GM19438 (cell line): ENCODE data around the gene ALKBH7.
"Not testable (repeated sequence)": the region's sequence is repeated elsewhere in the genome, so short reads cannot be mapped to it uniquely, and the experiment has no call there.

Experiments used
- ATAC-seq: cut with Tn5 transposase; IDR thresholded peaks from one replicate; pipeline ENCODE4 v1.9.1; 2021; ENCODE audit warnings: low read depth; ENCODE audit not compliant: unreplicated experiment

The ALKBH7 gene

DNA sequence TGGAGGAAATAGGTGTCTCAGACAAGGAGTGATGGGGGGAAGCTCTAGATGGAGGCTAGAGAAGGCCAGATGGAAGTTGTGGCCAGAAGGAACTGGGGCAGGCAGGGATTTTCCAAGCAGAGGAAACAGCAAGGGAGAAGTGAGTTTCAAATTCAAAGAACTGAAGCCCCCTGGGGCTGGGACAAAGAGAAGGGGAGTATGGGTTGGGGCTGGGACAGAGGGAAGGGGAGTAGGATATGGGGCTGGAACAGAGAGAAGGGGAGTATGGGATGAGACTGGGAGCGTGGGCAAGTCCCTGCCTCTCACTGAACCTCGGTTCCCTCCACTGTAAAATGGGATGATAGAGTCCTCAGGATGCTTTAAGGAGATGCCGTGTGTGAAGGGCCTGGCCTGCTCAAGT lies 22.2 kb downstream of the ALKBH7 start:
- ATAC-seq, result no peak

DNA sequence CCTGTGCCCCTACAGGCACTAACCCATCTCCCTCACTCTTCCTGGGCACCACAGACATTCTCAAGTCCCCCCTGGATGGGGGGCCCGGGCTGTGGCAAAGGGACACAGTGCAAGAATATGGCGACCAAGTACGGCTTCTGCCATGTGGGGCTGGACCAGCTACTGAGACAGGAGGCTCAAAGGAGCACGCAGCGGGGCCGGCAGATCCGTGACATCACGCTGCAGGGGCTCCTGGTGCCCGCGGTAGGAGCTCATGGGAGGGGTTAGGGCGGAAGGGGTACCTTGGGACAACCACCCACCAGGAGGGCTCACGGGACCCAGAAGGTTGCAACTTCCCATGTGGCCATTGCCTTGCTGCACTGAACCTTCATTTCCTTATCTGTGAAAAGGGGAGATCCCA lies 23.7 kb downstream of the ALKBH7 start:
- no peak for ATAC-seq

DNA sequence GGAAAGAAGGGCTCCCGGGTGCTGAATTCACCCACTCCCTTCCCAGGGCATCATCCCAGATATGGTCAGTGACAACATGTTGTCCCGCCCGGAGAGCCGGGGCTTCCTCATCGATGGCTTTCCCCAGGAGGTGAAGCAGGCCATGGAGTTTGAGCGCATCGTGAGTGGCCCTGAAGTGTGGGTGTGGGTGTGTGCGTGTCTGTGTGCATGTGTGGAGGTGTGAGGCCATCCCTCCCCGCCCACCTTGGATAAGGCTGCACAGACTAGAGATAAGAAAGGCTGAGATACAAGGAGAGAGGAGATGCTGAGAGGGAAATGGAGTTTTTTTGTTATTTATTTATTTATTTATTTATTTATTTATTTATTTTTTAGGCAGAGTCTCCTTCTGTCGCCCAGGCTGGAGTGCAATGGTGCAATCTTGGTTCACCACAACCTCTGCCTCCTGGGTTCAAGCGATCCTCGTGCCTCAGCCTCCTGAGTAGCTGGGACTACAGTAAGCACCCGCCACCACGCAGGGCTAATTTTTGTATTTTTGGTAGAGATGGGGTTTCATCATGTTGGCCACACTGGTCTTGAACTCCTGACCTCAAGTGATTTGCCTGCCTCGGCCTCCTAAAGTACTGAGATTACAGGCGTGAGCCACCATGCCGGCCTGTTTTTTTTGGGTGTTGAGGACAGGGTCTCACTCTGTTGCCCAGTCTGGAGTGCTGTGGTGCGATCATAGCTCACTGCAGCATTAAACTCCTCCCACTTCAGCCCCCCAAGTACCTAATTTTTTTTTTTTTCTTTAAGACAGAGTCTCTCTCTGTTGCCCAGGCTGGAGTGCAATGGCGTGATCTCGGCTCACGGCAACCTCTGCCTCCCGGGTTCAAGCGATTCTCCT lies 27.7 kb downstream of the ALKBH7 start:
- not testable (repeated sequence) for ATAC-seq

DNA sequence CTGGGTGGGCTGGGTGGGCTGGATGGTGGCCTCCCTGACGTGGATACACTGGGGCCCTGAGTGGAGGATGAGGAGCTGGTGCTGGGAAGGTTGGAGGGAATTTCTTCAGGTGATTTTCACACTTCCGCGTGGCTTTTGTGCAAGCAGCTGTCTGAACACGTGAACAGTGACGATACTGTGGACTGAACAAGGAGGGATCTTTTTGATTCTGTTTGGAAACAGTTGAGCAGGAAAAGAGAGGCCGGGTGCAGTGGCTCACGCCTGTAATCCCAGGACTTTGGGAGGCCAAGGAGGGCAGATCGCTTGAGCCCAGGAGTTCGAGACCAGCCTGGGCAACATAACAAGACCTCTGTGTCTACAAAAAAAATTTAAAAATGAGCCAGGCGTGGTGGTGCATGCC lies 29.5 kb downstream of the ALKBH7 start:
- ATAC-seq, result no peak

DNA sequence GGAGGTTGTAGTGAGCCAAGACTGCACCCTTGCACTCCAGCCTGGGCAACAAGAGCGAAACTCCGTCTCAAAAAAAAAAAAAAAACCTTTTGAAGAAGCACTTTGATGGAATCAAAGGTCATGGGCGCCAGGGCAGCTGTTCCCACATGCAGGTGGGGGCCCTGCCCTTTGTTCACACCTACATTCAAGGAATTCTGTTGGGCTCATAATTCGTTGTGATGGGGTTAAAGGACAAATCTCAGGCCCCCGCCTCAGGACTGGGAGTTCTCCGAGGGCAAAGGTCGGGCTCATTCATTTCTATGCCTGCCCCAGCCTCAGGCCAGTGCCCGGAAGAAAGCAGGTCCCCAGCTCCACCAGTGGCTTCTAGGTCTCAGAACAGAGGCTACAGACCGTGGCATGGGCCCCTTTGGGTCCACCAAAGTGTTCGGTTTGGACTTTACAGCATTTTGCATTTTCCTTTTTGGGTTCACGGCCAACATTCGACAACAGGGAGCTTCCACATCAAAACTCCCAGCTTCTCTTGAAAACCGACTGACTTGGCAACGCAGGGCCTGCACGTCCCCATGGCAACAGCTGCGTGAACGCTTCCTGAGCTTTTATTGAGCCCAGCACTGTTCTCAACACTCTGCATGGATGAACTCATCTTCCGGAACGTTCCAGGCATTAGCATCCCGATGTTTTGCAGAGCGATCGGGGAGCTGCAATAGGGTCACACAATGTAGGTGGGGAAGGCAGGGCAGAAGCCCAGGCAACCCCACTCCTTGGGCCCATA lies 30.4 kb downstream of the ALKBH7 start:
- no peak for ATAC-seq

DNA sequence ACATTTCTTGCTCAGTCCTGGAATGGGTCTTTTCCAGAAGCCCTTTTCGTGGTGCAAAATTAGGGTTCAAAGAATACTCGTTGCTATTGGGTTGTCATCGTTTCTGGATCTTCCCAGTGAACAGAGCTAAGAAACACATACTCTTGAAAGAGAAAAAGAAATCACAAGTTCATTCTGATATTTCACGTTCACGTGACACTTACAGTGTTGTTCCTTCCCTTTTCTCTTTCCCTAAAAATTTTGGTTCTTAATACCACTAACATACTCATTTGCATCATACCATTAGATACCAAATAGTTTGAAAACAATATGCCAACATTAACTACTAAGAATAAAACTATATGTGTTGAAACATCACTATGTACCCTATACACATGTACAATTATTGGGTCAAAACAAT lies 33.8 kb downstream of the ALKBH7 start:
- no peak for ATAC-seq

DNA sequence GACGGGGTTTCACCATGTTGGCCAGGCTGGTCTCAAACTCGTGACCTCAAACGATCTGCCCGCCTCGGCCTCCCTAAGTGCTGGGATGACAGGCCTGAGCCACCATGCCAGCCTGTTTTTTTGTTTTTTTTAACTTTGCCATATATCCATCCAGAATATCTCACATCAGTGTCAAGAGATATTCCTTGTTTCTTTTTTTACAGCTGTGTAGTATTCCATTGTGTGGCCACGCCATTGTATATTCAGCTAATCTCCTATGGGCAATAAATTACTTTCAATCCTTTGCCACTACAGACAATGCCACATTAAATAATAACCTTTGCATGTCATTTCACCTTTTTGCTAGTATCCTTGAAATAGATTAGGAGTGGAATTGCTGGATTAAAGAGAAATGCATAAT lies 36.8 kb downstream of the ALKBH7 start:
- no peak for ATAC-seq

DNA sequence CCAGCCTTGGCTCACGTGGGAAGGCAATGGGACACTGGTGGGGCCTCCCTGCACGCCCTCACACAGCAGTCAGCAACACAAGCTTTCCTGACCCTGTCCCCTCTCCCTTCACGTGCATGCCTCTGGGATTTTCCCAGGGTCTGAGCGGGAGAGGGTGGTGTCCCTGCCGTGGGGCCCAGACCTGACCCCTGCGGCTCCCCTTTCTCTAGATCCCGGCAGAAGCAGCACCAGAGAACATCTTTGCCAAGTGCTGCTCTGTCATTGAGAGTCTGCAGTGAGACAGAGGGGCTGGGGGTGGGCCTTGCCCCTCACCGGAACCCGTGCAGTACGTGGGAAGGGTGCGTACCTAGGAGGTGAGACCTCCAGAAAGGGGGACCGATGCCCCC lies 39.5 kb downstream of the ALKBH7 start:
- ATAC-seq, result no peak

DNA sequence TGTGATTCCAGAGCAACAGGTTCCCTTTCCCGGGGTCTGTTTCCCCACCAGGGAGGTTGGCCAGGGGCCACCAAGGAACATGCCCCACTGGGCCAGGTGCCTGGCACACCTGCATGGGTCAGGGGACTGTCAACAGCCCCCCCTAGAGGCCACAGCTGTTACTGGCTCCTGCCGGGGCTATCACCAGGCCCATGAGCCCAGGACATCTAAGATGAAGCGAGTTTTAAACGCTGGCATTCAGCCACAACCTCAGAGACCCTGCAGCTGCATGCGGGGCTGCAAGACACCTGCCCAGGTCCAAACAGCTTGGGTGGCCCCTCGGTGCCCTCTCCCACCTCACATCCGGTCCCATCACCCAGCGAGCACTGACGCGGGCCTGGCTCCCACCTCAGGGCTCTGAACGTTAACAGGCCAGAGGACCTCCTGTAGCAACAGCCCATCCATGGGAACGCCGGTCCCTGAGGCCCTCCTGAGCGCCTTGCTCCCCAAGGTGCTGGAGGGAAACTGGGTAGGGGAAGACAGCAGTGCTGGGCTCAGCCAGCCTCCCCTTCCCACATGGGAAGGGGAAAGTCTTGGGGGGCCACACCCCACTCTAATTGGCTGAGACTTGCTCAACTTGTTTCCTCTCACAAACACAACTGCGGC lies 40.0 kb downstream of the ALKBH7 start:
- no peak for ATAC-seq

DNA sequence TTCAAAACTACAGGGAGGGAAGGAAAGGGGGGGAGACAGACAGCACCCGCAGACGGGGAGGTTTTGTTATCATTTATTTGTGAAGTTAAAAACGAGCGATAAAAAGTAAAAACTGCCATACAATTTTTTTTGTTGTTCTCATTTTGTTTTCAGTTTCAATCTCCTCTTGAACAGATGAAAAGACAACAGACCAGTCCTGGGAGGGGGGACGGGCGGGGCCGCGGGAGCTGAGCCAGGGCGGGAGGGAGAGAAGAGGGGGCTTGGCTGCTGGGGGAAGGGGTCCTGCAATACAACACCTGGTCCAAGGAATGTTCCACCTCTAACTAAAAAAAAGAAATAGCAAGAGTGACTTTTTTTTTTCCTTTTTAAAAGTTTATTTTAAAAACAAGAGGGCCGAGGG lies 40.7 kb downstream of the ALKBH7 start:
- ATAC-seq, result no peak

DNA sequence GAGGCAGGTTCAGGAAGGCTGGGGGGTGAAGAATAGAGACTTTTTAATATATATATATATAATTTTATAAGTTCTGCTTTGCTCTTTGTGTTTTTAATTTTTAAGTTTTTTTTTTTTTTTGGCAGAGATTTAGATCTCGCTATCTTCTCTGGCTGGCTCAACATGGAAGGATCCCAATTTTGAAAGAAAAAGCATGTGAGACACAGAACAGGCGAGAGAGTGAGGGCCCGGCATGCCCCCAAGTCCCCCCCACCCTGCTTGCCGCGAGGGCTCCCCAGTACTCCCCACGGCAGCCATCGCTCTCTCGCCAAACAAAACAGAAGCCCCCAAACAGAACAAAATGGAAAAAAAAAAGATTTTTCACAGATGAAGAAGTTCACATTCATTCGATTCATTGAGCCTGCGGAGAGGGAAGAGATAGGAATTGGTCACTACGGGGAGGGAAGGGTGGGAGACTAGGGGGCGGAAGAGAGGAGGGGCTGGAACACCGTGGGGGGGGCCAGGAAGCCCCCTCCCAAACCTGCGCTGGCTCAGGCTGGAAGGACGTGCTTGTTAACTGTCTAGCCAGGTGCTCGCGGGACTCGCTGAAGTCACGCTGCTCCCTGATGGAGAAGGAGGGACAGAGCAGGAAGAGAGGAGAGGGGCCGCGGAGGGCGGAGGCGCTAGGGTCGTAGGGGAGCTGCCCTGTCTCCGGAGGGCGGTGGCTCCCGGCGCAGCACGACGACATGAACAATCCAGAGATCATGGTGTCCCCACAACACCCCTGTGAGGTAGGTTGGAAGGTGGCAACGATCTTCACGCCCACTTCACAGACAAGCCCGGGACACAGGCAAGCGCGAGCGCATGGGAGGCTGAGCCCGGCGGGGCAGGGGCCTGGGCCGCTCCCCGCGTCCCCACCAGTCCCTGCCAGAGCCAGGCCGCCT lies 41.4 kb downstream of the ALKBH7 start:
- ATAC-seq, result no peak

DNA sequence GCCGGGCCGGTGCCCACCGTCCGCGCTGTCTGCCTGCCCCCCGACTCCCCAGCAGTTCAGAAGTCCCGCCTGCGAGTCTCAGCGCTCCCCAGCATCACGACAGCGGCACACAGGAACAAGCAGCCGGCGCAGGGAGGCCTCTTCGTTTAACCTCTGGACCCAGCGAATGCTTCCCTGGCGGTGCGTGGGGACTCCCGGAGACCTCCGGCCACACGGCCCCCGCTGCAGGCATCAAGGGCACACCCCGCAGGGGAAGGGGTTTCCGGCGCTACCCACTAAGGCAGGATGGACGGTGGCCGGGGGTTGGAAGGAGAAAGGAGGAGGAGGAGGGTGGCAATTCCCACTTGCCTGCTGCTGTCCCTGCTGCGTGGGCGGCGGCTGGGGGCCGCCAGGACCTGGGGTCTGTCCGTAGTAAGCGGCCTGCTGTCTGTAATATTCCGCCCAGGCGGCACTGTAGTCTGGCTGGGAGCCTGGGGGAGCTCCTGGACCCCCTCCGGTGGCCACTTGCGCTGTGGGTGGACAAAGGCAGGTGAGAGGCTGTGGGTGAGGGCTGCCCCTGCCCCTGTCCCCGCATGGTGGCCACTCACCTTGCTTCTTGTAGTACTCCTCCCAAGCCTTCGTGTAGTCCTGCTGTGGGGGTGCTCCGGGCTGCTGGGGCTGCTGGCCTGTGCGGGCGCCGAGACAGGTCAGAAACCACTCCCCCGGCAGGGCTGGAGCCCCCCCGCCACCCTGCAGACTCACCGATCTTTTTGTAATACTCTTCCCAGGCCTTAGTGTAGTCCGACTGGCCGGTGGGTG lies 42.4 kb downstream of the ALKBH7 start:
- ATAC-seq, result no peak

DNA sequence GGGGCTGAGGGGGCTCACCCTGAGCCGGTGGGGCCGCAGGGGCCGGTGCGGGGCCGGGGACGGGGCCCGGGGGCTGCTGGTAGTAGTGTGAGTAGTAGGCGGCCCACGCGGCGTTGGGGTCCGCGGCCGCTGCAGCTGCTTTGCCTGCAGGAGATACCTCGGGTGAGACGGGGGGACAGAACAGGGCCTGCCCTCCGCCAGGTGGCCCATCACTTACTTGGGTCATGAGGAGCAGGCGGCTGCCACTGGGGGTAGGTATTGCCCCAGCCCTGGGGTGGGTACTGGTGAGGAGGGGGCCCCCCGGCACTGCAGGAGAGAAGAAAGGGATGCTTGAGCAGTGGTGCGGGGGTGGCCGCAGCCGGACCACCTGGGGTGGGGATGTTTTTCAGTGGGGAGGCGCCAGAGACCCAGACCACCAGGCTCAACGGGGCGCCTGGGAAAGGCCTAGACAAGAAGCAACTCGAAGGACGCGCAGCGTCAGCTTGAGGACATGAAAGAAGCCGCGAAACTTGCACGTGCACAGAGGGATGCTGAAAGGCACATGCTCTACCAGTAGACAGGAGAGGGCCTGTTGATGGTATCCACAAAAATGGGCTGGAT lies 43.1 kb downstream of the ALKBH7 start:
- ATAC-seq, result no peak

DNA sequence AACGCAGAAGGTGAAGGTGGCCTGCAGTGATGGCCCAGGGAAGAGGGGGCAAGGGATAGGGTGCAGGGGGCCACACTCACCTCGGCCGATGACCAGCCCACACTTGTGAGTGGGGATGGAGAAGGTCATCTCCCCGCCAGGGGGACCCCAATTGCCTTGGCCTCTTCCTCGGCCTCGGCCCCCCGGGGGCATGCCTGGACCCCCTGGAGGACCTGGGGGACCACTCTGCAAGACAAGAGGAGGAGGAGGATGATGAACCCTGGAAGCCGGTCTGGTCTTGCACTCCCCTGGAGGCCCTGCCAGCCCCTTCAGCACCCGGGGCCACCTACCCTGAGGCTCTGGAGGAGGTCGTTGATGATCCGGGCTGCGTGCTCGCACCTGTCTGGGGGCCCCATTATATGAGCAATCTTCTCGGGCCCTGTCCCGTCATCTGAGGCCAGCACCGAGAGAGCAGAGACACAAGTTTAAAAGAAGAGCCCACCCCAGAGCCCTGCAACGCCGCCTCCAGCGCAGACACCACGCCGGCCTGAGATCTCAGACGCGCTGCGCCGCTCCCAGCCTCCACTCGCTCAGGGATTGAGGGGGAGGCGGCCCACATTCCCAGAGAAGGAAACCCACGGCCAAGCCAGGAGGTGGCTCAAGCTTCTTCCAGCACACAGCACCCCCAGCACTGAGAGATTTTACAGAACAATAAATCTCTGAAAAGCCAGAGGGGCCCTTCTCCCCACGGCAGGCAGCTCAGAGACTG lies 44.2 kb downstream of the ALKBH7 start:
- ATAC-seq, result no peak

DNA sequence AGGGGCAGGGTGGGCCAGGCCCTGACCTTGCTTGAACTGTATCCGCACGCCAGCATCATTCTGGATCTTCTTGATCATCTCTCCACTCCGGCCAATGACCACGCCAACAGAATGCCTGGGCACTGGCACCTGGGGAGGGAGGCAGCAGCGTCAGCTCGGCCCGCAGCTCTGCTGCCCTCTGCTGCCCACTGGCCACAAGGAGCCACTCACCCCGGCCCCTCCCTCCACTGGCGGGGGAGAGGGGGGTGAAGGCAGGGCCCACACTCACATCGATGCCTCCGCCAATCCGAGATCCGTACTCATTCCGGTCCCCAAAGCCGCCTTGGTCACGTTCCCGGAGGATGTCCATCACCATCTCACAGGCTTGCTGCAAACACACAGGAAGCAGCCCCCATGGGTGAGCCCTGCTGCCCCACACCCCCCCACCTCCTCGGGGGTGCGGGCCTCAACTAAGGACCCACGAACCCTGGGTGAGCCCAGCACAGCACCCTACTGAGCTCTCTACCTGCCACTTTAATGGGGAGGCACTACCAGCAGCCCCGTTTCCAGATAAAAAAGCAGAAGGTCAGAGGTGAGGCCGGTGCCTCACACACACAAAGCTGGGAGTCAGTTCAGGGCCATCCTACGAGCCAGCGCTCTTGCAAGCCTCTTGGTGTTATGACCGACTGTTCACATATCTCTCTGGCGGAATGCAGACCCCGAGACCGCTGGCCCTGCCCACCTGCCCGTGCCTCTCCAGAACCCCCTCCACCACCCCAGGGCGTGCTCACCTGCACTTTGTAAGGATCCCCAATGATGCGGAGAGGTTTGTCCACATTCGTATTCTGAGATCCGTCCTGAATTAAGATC lies 45.3 kb downstream of the ALKBH7 start:
- ATAC-seq, result no peak

DNA sequence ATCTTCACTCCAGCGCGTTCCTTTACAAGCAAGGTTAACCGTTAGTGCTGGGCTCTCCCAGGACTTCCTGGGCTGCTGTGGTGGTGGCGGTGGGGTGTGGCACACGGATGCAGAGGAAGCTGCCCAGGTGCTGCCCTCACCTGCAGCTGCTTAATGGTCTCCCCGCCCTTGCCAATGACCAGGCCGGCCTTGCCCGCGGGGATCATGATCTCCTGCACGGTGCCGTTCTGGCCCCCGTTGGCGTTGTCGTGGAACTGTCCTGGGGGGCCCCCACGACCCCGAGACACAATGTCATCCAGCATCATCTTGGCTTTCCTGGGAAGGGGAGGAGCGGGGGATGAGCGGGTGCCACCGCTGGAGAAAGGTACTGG lies 46.0 kb downstream of the ALKBH7 start:
- no peak for ATAC-seq

DNA sequence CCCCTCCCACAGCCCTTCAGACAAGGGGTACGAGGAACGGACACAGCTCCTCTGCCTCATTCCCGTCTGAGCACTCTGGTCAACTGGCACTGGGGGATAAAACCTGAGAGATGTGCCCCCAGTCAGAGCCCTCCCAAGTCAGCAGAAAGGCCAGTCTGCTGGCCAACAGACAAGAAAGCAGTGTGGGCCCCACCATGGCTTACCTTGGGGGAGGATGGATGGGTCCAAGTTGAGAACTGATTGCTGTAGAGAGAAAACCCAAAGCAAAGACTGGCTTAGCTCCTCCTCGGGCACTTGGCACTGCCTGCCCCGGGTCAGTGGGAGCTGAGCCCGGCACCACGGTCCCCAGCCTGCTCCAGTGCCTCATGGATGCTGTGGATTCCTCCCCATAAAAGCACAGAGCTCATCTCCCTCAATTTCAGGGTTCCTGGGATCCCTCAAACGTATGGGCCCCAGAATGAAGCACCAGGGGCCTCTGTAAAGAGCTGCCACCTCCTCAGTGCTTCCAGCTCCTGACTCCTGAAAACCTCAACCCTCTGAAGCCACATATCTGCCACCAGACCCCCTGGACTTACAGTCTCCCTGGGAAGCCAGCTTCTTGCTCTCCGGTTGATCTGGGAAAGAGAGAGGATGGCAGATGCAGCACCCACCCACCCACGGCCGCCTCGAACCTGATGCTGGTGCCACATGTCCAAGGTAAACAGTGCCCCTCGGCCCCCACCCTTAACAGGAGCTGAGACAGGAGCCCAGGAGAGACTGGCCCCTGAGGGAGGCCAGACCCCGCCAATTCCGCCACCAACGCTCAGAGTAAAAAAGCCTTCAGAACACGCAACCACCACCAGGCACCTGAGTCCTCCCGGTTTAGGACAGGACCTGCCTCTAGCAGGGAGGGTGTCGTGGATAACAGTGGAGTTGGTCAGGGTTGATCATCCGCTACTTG lies 48.8 kb downstream of the ALKBH7 start:
- no peak for ATAC-seq
